Smooth muscle cell (in vitro differentiated cells): Measurements from ENCODE around the gene UVRAG. TPM values are rescaled to one million over a fixed set of nuclear protein-coding genes. Genes with fewer than 3 reads are reported as not detected.
A peak's percentile ranks its signal among the peaks of the same experiment; 100 is the strongest.

Experiments
- DNase-seq: peaks from one replicate; lab custom pipeline; 2025; ENCODE audit not compliant: unreplicated experiment; lab: John Stamatoyannopoulos, UW
- H2AFZ ChIP-seq: fragments of 200-600 bp; sonication (generic); 2 replicates; pipeline ENCODE4 v1.6.0; 2016; ENCODE audit warnings: antibody characterized with exemption, low read depth, mild to moderate bottlenecking
- H3F3A ChIP-seq: fragments of 200-600 bp; sonication (generic); 2 replicates; pipeline ENCODE4 v1.6.0; 2017; ENCODE audit warnings: antibody characterized with exemption, low read depth
- H3K27ac ChIP-seq: fragments of 200-600 bp; sonication (generic); 2 replicates; pipeline ENCODE4 v1.5.1; 2016; ENCODE audit warnings: low read depth, mild to moderate bottlenecking
- H3K27me3 ChIP-seq: fragments of 200-600 bp; sonication (generic); 2 replicates; pipeline ENCODE4 v1.6.1; 2016; ENCODE audit warnings: low read depth, mild to moderate bottlenecking
- H3K36me3 ChIP-seq: fragments of 200-600 bp; sonication (generic); 2 replicates; pipeline ENCODE4 v1.5.1; 2016; ENCODE audit warnings: low read depth
- H3K4me1 ChIP-seq: fragments of 200-600 bp; sonication (generic); 2 replicates; pipeline ENCODE4 v1.5.1; 2016; ENCODE audit warnings: low read depth
- H3K4me2 ChIP-seq: fragments of 200-600 bp; sonication (generic); 2 replicates; pipeline ENCODE4 v1.6.0; 2016; ENCODE audit warnings: mild to moderate bottlenecking
- H3K4me3 ChIP-seq: fragments of 200-600 bp; sonication (generic); 2 replicates; pipeline ENCODE4 v1.5.1; 2016; ENCODE audit warnings: mild to moderate bottlenecking
- H3K79me2 ChIP-seq: fragments of 200-600 bp; sonication (generic); 2 replicates; pipeline ENCODE4 v1.6.0; 2016; ENCODE audit warnings: low read depth, mild to moderate bottlenecking
- H3K9ac ChIP-seq: fragments of 200-600 bp; sonication (generic); 2 replicates; pipeline ENCODE4 v1.6.0; 2016; ENCODE audit warnings: low read depth
- H3K9me3 ChIP-seq: fragments of 200-600 bp; sonication (generic); replicated peaks from 2 replicates; pipeline ENCODE4 v1.5.1; 2016; ENCODE audit warnings: low read depth
- H4K20me1 ChIP-seq: fragments of 200-600 bp; sonication (generic); 2 replicates; pipeline ENCODE4 v1.6.0; 2016; ENCODE audit warnings: low read depth
- CTCF ChIP-seq: fragments of 200-600 bp; sonication (generic); IDR thresholded peaks from 2 replicates; pipeline ENCODE4 v1.5.1; 2017; ENCODE audit warnings: borderline replicate concordance, mild to moderate bottlenecking, antibody characterized with exemption; ENCODE audit not compliant: insufficient read depth, poor library complexity, severe bottlenecking
- WGBS: methylation state at CpG from one replicate; pipeline ENCODE4 v1.1.7; 2016; ENCODE audit warnings: low lambda C conversion rate; 5-methylcytosine and 5-hydroxymethylcytosine counted together
- polyA plus RNA-seq: library from polyadenylated mRNA; unstranded; fragments of >200 nt; fragmentation: Nextera tagmentation; extraction: Ambion mirVana; gene quantifications from 2 replicates; pipeline ENCODE4 v1.2.1, GENCODE V29; 2016
- total RNA-seq: library from RNA; depleted of rRNA; stranded (reverse); fragments of >200 nt; gene quantifications from 2 replicates; pipeline ENCODE4 v1.2.3, GENCODE V29; 2014

UVRAG gene
- total and polyA plus RNA-seq, 2 experiments from 2014 or later, result 12.9 to 20.2 TPM

GRCh38 chr11:75868990-75869389 lies 54.0 kb downstream of the UVRAG start:
- H3K79me2 ChIP-seq, result no peaks in the 10 kb centered on the region
- peaks cover 3% of the 10 kb centered on the region for H3F3A ChIP-seq
- no peak overlapping the region for H3K4me3 ChIP-seq
- DNase-seq, result no peak
- H2AFZ ChIP-seq, result no peak overlapping the region
- no peak for TF ChIP-seq CTCF
- peaks cover 11% of the 10 kb centered on the region for H3K4me1 ChIP-seq
- peaks cover 68% of the 10 kb centered on the region for H4K20me1 ChIP-seq
- H3K4me2 ChIP-seq, result peak overlapping the region; percentile 47
- H3K36me3 ChIP-seq, result no peaks in the 10 kb centered on the region
- H3K27me3 ChIP-seq, result no peaks in the 10 kb centered on the region
- H3K9ac ChIP-seq, result no peak overlapping the region
- H3K9me3 ChIP-seq, result no peaks in the 10 kb centered on the region
- 9% methylated on average over 1 of the region's 1 CpG for WGBS
- no peak overlapping the region for H3K27ac ChIP-seq

GRCh38 chr11:75869661-75870455 lies 54.8 kb downstream of the UVRAG start:
- H3K79me2 ChIP-seq, result no peaks in the 10 kb centered on the region
- H3K36me3 ChIP-seq, result no peaks in the 10 kb centered on the region
- DNase-seq, result no peak
- H3K27ac ChIP-seq, result no peak overlapping the region
- H3K9me3 ChIP-seq, result no peaks in the 10 kb centered on the region
- no peak overlapping the region for H3K4me3 ChIP-seq
- peaks cover 72% of the 10 kb centered on the region for H4K20me1 ChIP-seq
- no peak overlapping the region for H2AFZ ChIP-seq
- no peak overlapping the region for H3K4me2 ChIP-seq
- H3K4me1 ChIP-seq, result peaks cover 15% of the 10 kb centered on the region
- no peak for TF ChIP-seq CTCF
- WGBS, result 100% methylated on average over 1 of the region's 1 CpG
- H3F3A ChIP-seq, result peaks cover 3% of the 10 kb centered on the region
- H3K9ac ChIP-seq, result no peak overlapping the region
- no peaks in the 10 kb centered on the region for H3K27me3 ChIP-seq

GRCh38 chr11:75872887-75873416 lies 57.9 kb downstream of the UVRAG start:
- 75% methylated on average over 5 of the region's 5 CpGs for WGBS
- no peak overlapping the region for H2AFZ ChIP-seq
- H3K27me3 ChIP-seq, result no peaks in the 10 kb centered on the region
- peaks cover 15% of the 10 kb centered on the region for H3K4me1 ChIP-seq
- H4K20me1 ChIP-seq, result peaks cover 73% of the 10 kb centered on the region
- no peak for DNase-seq
- no peak overlapping the region for H3K4me3 ChIP-seq
- no peak overlapping the region for H3K4me2 ChIP-seq
- H3K79me2 ChIP-seq, result peaks cover 3% of the 10 kb centered on the region
- peaks cover 3% of the 10 kb centered on the region for H3F3A ChIP-seq
- H3K9ac ChIP-seq, result no peak overlapping the region
- no peak overlapping the region for H3K27ac ChIP-seq
- no peaks in the 10 kb centered on the region for H3K9me3 ChIP-seq
- no peaks in the 10 kb centered on the region for H3K36me3 ChIP-seq
- TF ChIP-seq CTCF, result no peak
